Measurements from ENCODE around the gene ABCC3.

Gene ABCC3

DNA sequence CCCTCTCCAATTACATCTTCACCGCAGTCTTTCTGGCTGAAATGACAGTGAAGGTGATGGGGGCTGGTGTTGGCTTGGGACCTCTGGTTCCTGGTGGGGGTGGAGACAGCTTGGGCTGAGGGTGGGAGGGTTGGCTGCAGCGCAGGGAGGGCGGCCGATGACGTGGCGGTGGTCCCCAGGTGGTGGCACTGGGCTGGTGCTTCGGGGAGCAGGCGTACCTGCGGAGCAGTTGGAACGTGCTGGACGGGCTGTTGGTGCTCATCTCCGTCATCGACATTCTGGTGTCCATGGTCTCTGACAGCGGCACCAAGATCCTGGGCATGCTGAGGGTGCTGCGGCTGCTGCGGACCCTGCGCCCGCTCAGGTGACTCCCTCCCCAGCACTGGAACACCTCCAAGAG, 31.8 kb upstream of the ABCC3 start:
- H3K27ac ChIP-seq = peak overlapping the region; percentile 1; the same call in 1 of the 2 replicates
- peaks cover 96% of the 10 kb centered on the region for H3K36me3 ChIP-seq
- no peaks in the 10 kb centered on the region for H3K9me3 ChIP-seq (ENCODE audit: severe bottlenecking)
- no peak for DNase-seq
- no peak overlapping the region for H3K4me3 ChIP-seq (ENCODE audit: low read depth, low read length)
- no peaks in the 10 kb centered on the region for H3K27me3 ChIP-seq (ENCODE audit: insufficient read depth, low read depth, severe bottlenecking)
- TF ChIP-seq, protein P1, sequence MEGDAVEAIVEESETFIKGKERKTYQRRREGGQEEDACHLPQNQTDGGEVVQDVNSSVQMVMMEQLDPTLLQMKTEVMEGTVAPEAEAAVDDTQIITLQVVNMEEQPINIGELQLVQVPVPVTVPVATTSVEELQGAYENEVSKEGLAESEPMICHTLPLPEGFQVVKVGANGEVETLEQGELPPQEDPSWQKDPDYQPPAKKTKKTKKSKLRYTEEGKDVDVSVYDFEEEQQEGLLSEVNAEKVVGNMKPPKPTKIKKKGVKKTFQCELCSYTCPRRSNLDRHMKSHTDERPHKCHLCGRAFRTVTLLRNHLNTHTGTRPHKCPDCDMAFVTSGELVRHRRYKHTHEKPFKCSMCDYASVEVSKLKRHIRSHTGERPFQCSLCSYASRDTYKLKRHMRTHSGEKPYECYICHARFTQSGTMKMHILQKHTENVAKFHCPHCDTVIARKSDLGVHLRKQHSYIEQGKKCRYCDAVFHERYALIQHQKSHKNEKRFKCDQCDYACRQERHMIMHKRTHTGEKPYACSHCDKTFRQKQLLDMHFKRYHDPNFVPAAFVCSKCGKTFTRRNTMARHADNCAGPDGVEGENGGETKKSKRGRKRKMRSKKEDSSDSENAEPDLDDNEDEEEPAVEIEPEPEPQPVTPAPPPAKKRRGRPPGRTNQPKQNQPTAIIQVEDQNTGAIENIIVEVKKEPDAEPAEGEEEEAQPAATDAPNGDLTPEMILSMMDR (IDR thresholded peaks at IDR 0.05; ENCODE audit: low read depth, low read length) = no peak

DNA sequence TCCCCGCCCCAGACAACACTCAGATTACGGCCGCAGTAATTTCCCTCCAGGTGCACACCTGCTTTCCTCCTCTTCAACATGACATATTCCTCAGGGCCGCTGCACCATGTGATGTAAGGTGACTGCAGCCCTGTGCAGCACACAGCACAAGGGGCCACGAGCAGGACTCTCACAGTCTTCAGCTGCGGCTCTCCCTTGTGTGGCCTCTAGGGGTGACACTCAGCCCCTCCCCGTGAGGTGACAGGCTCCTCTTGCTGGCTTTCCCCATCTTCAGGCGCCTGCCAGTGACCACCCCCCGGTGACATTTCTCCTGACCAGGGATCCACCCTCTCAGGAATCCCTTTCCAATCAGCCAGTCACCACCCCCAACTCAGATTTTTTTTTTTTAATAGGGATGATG, 31.3 kb upstream of the ABCC3 start:
- Histone ChIP-seq H3K27me3 (ENCODE audit: insufficient read depth, low read depth, severe bottlenecking) (no peaks in the 10 kb centered on the region), H3K36me3 (peaks cover 95% of the 10 kb centered on the region), H3K9me3 (ENCODE audit: severe bottlenecking) (no peaks in the 10 kb centered on the region), H3K27ac (no peak overlapping the region), H3K4me3 (ENCODE audit: low read depth, low read length) (no peak overlapping the region)
- TF ChIP-seq, protein P1 (IDR thresholded peaks at IDR 0.05; ENCODE audit: low read depth, low read length) = peak; percentile 84
- DNase-seq = peak; percentile 65

DNA sequence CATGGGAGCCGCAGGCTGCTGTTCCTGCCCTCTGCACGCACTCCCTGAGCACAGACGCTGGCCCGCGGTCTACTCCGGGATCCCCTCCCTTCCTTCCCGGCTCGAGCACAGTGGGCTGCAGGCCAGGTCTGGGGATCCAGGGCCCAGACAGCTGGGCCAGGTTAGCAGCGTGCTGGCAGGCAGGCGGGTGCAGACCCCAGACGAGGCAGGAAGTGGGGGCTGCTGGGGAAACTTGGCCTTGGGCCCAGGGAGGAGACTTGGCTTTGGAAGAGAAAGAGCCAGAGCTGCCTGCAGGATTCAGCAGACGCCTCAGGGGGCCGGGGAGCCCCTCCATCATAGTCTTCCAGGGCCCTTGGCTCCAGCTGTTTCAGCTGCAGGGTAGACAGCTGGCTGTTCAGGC, 30.2 kb upstream of the ABCC3 start:
- no peaks in the 10 kb centered on the region for H3K9me3 ChIP-seq (ENCODE audit: severe bottlenecking)
- TF ChIP-seq, protein P1 (IDR thresholded peaks at IDR 0.05; ENCODE audit: low read depth, low read length) = no peak

DNA sequence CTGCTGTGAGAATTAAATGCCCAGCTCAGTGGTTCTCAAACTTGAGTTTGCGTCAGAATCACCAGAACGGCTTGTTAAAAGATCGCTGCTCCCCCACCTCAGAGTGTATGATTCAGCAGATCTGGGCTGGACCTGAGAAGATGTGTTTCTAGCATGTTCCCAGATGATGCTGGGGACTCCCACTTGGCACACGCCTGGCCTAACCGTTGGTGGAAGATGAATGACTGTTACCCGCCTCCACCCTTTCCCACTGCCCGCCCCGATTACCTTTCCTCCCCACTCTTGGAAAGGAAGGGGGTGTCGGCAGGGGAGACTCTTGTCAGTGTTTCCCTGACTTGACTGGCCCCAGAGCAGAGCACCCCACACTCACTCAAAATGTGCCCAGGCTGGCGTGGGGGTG, 29.3 kb upstream of the ABCC3 start:
- H3K9me3 ChIP-seq (ENCODE audit: severe bottlenecking) = no peaks in the 10 kb centered on the region
- TF ChIP-seq, protein P1 (IDR thresholded peaks at IDR 0.05; ENCODE audit: low read depth, low read length) = no peak
- H3K27me3 ChIP-seq (ENCODE audit: insufficient read depth, low read depth, severe bottlenecking) = no peaks in the 10 kb centered on the region
- DNase-seq = no peak
- peaks cover 76% of the 10 kb centered on the region for H3K36me3 ChIP-seq
- no peak overlapping the region for H3K4me3 ChIP-seq (ENCODE audit: low read depth, low read length)
- H3K27ac ChIP-seq = no peak overlapping the region

More for the DNA sequence above, 30.2 kb upstream of the ABCC3 start:
- Histone ChIP-seq H3K4me3 (ENCODE audit: low read depth, low read length) (no peak overlapping the region), H3K27me3 (ENCODE audit: insufficient read depth, low read depth, severe bottlenecking) (no peaks in the 10 kb centered on the region), H3K27ac (no peak overlapping the region), H3K36me3 (peaks cover 83% of the 10 kb centered on the region)
- DNase-seq = no peak

DNA sequence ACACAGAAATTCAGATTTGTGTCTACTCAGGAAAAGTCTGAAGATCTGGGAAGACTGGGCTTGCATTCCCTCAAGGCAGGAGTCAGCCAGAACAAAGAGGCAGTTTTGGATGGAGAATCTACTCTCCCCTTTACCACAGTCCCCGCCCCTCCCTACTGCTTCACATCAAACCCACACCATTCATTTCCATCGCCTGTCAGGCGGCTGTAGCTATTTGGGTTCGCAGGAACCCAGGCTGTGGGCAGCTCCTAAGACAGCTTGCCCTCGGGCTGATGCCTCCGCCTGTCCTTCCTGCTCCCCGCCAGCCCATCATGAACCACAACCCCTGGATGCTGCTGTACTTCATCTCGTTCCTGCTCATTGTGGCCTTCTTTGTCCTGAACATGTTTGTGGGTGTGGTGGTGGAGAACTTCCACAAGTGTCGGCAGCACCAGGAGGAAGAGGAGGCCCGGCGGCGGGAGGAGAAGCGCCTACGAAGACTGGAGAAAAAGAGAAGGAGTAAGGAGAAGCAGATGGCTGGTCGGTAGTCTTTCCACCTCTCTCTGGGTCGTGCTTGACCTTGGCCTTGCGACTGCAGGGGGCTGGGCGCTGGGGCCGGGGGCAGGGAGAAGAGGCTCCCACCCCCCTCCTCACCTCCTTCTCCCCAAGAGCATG, 27.0 kb upstream of the ABCC3 start:
- H3K27ac ChIP-seq = peak overlapping the region; percentile 93
- no peak overlapping the region for H3K4me3 ChIP-seq (ENCODE audit: low read depth, low read length)
- no peaks in the 10 kb centered on the region for H3K27me3 ChIP-seq (ENCODE audit: insufficient read depth, low read depth, severe bottlenecking)
- no peak for DNase-seq
- H3K9me3 ChIP-seq (ENCODE audit: severe bottlenecking) = no peaks in the 10 kb centered on the region
- H3K36me3 ChIP-seq = peaks cover 63% of the 10 kb centered on the region
- TF ChIP-seq, protein P1 (IDR thresholded peaks at IDR 0.05; ENCODE audit: low read depth, low read length) = no peak
